ENCODE results near the gene SCML1. TPM values are rescaled to one million over a fixed set of nuclear protein-coding genes. Genes with fewer than 3 reads are reported as not detected.

SCML1 gene
- total and polyA plus RNA-seq, 3 donors from 2014 or later, result 49.8 to 112 (median 83.4) TPM

DNA sequence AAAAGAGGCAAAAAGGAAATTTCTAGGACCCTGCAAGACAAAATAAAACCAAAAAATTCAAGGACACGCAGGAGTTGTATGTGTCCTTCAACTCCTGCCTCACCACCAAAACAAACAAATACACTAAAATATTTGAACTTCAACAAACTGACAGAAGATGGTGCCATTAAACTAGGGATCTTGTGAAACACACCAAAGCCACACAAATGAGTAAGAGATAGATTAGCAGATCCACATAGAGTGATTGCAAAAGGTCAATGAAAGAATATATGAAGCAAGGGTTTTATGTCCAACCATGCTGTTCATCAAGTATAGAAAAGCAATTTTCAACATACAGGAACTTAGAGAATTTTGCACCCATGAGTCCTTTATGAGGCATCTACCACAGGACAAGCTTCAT, 40.1 kb upstream of the SCML1 start:
- H3K27ac ChIP-seq, result no peak overlapping the region
- H3K9me3 ChIP-seq, result no peaks in the 10 kb centered on the region
- H3K27me3 ChIP-seq, result no peaks in the 10 kb centered on the region
- H3K4me3 ChIP-seq, result no peak overlapping the region
- no peaks in the 10 kb centered on the region for H3K4me1 ChIP-seq
- WGBS, 2 donors, result 30 to 75% methylated on average over 1 of the region's 1 CpG
- no peaks in the 10 kb centered on the region for H3K36me3 ChIP-seq (ENCODE audit: low read depth, missing control alignments)
- intact Hi-C loops (cut with DNase I; ENCODE audit: low total_unique reads), result no loop called here
- no peak for DNase-seq
- TF ChIP-seq POLR2A (IDR thresholded peaks at IDR 0.05), result no peak
- TF ChIP-seq, protein P1, sequence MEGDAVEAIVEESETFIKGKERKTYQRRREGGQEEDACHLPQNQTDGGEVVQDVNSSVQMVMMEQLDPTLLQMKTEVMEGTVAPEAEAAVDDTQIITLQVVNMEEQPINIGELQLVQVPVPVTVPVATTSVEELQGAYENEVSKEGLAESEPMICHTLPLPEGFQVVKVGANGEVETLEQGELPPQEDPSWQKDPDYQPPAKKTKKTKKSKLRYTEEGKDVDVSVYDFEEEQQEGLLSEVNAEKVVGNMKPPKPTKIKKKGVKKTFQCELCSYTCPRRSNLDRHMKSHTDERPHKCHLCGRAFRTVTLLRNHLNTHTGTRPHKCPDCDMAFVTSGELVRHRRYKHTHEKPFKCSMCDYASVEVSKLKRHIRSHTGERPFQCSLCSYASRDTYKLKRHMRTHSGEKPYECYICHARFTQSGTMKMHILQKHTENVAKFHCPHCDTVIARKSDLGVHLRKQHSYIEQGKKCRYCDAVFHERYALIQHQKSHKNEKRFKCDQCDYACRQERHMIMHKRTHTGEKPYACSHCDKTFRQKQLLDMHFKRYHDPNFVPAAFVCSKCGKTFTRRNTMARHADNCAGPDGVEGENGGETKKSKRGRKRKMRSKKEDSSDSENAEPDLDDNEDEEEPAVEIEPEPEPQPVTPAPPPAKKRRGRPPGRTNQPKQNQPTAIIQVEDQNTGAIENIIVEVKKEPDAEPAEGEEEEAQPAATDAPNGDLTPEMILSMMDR (IDR thresholded peaks at IDR 0.05), result no peak

DNA sequence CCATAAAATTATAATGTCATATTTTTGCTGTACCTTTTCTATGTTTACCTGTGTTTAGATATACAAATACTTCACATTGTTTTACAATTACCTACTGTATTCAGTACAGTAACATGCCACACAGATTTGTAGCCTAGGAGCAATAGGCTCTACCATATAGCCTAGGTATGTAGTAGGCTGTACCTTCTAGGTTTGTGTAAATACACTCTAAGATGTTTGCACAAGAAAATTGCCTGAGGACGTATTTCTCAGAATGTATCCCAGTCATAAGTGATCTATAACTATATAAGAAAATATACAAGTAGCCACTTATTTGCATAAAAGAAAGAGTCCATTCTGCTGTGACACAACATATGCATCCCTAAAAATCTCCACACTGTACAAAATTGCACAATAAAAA, 36.3 kb upstream of the SCML1 start:
- H3K36me3 ChIP-seq (ENCODE audit: low read depth, missing control alignments), result no peaks in the 10 kb centered on the region
- H3K27ac ChIP-seq, result no peak overlapping the region
- intact Hi-C loops (cut with DNase I; ENCODE audit: low total_unique reads), result no loop called here
- no peak for DNase-seq
- WGBS, 2 donors, result 86 to 94% methylated on average over 1 of the region's 1 CpG
- H3K4me1 ChIP-seq, result no peaks in the 10 kb centered on the region
- TF ChIP-seq POLR2A (IDR thresholded peaks at IDR 0.05), result no peak
- TF ChIP-seq, protein P1 (IDR thresholded peaks at IDR 0.05), result no peak
- no peaks in the 10 kb centered on the region for H3K9me3 ChIP-seq
- H3K27me3 ChIP-seq, result no peaks in the 10 kb centered on the region
- no peak overlapping the region for H3K4me3 ChIP-seq

DNA sequence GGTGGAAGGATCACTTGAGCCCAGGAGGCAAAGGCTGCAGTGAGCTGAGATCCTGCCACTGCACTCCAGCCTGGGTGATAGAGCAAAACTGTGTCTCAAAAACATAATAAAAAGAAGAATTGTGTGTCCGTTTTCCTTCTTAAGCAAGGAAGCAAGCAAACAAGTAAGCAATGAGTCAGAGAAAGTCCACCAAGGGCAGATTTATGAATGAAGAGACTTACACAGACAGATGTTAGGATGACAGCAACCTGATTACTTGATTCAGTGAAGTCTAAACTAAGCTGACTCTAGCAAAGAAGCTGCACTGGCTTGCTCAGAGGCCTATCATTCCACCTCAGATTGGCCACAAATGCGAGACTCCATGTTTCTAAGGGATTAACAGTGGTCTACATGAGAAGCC, 34.1 kb upstream of the SCML1 start:
- H3K27me3 ChIP-seq, result no peaks in the 10 kb centered on the region
- intact Hi-C loops (cut with DNase I; ENCODE audit: low total_unique reads), result no loop called here
- no peaks in the 10 kb centered on the region for H3K9me3 ChIP-seq
- TF ChIP-seq, protein P1 (IDR thresholded peaks at IDR 0.05), result no peak
- TF ChIP-seq POLR2A (IDR thresholded peaks at IDR 0.05), result no peak
- no peak overlapping the region for H3K4me3 ChIP-seq
- 92 to 100% methylated on average over 2 of the region's 2 CpGs for WGBS, 2 donors
- H3K27ac ChIP-seq, result no peak overlapping the region
- H3K4me1 ChIP-seq, result no peaks in the 10 kb centered on the region
- DNase-seq, result no peak
- H3K36me3 ChIP-seq (ENCODE audit: low read depth, missing control alignments), result no peaks in the 10 kb centered on the region

DNA sequence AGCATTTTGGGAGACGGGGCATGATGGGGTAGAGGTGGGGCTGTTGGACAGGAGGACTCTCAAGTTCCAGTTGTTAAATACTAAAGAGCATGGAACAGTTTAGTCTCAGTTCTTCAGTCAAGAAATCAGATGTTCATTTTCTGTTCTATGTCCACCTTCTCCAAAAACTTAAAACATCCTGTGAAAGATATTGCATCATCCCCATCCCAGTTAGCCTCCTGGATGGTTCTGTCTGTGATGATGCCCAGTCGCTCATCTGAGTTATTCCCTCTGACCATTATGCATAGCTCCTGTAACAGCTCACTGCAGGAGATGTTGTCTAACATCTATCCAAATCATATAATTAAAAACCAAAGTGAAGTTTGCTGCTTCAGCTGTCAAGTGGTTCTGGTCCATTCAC, 32.1 kb upstream of the SCML1 start:
- Histone ChIP-seq H3K27me3 (no peaks in the 10 kb centered on the region), H3K27ac (no peak overlapping the region), H3K9me3 (no peaks in the 10 kb centered on the region), H3K36me3 (ENCODE audit: low read depth, missing control alignments) (no peaks in the 10 kb centered on the region), H3K4me3 (no peak overlapping the region), H3K4me1 (no peaks in the 10 kb centered on the region)
- intact Hi-C loops (cut with DNase I; ENCODE audit: low total_unique reads), result no loop called here
- WGBS, 2 donors, result 94 to 100% methylated on average over 2 of the region's 2 CpGs
- TF ChIP-seq, protein P1 (IDR thresholded peaks at IDR 0.05), result no peak
- no peak for TF ChIP-seq POLR2A (IDR thresholded peaks at IDR 0.05)
- DNase-seq, result no peak

DNA sequence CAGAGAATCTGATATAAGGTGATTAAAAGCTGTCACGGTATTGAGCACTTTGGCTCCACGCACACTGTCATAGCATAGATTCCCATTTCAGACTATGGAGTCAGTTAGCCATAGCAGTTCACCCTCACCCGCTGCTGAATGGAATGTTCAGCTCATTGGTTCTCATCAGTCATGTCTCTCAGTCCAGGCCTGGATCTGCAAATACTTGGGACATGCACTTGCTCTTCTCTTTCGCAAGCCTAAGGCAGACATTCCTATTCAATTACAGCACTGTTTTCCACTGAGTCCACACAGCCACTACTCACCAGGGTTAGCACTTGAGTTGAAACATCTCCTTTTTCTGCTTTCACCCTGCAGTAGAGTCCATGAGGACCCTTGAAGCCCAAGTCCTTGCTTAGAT, 30.6 kb upstream of the SCML1 start:
- Histone ChIP-seq H3K36me3 (ENCODE audit: low read depth, missing control alignments) (no peaks in the 10 kb centered on the region), H3K27me3 (no peaks in the 10 kb centered on the region), H3K4me3 (no peak overlapping the region), H3K9me3 (no peaks in the 10 kb centered on the region), H3K27ac (no peak overlapping the region), H3K4me1 (no peaks in the 10 kb centered on the region)
- intact Hi-C loops (cut with DNase I; ENCODE audit: low total_unique reads), result no loop called here
- TF ChIP-seq, protein P1 (IDR thresholded peaks at IDR 0.05), result no peak
- no peak for TF ChIP-seq POLR2A (IDR thresholded peaks at IDR 0.05)
- no peak for DNase-seq
- WGBS, 2 donors, result 90 to 100% methylated on average over 4 of the region's 4 CpGs

All from testis (tissue), 3 donors.